GM18520 (cell line): ENCODE measurements around the gene TMEM144.
"Not testable (repeated sequence)": the region's sequence is repeated elsewhere in the genome, so short reads cannot be mapped to it uniquely, and the experiment has no call there.

ENCODE experiments used
- ATAC-seq: cut with Tn5 transposase; IDR thresholded peaks from one replicate; pipeline ENCODE4 v1.9.1; 2021; ENCODE audit not compliant: unreplicated experiment

The TMEM144 gene

GRCh38 chr4:158190718-158191117 is 19.6 kb upstream of the TMEM144 start:
- no peak for ATAC-seq

GRCh38 chr4:158192439-158193158 is 17.7 kb upstream of the TMEM144 start:
- ATAC-seq = no peak

- ATAC-seq = peak; percentile 67
Observed at GRCh38 chr4:158193171-158193749, 17.0 kb upstream of the TMEM144 start.

- ATAC-seq = no peak
Observed at GRCh38 chr4:158195297-158195696, 15.0 kb upstream of the TMEM144 start.

- no peak for ATAC-seq
Observed at GRCh38 chr4:158197194-158197776, 13.0 kb upstream of the TMEM144 start.

- no peak for ATAC-seq
Observed at GRCh38 chr4:158200214-158200613, 10.1 kb upstream of the TMEM144 start.

- no peak for ATAC-seq
Observed at GRCh38 chr4:158201322-158201721, 9.0 kb upstream of the TMEM144 start.

GRCh38 chr4:158201876-158202275 is 8.4 kb upstream of the TMEM144 start:
- ATAC-seq = no peak

GRCh38 chr4:158202481-158202880 is 7.8 kb upstream of the TMEM144 start:
- no peak for ATAC-seq

- ATAC-seq = no peak
Observed at GRCh38 chr4:158203436-158203835, 6.8 kb upstream of the TMEM144 start.

GRCh38 chr4:158203929-158204328 is 6.4 kb upstream of the TMEM144 start:
- no peak for ATAC-seq

- no peak for ATAC-seq
Observed at GRCh38 chr4:158208963-158209640, 1.2 kb upstream of the TMEM144 start.

- ATAC-seq = no peak
Observed at GRCh38 chr4:158211222-158211621, 936 bp downstream of the TMEM144 start.

- ATAC-seq = no peak
Observed at GRCh38 chr4:158213466-158213865, 3.2 kb downstream of the TMEM144 start.

GRCh38 chr4:158214856-158215255 is 4.6 kb downstream of the TMEM144 start:
- no peak for ATAC-seq

GRCh38 chr4:158217763-158218162 is 7.5 kb downstream of the TMEM144 start:
- ATAC-seq = no peak

- no peak for ATAC-seq
Observed at GRCh38 chr4:158219623-158220022, 9.3 kb downstream of the TMEM144 start.

- not testable (repeated sequence) for ATAC-seq
Observed at GRCh38 chr4:158224318-158224717, 14.0 kb downstream of the TMEM144 start.

GRCh38 chr4:158224999-158225398 is 14.7 kb downstream of the TMEM144 start:
- ATAC-seq = not testable (repeated sequence)

GRCh38 chr4:158227880-158228279 is 17.6 kb downstream of the TMEM144 start:
- not testable (repeated sequence) for ATAC-seq

- ATAC-seq = not testable (repeated sequence)
Observed at GRCh38 chr4:158228399-158228798, 18.1 kb downstream of the TMEM144 start.

GRCh38 chr4:158229768-158230167 is 19.5 kb downstream of the TMEM144 start:
- ATAC-seq = no peak
